GM21723 (cell line): Measurements from ENCODE around the gene CACTIN.
"Not testable (repeated sequence)": the region's sequence is repeated elsewhere in the genome, so short reads cannot be mapped to it uniquely, and the experiment has no call there.

ENCODE experiments used
- ATAC-seq: cut with Tn5 transposase; IDR thresholded peaks from one replicate; pipeline ENCODE4 v1.9.1; 2021; ENCODE audit warnings: mild to moderate bottlenecking, moderate library complexity; ENCODE audit not compliant: unreplicated experiment

CACTIN gene

GRCh38 chr19:3632739-3633558 lies 6.4 kb upstream of the CACTIN start:
- ATAC-seq = no peak

- ATAC-seq = no peak
These were observed 5.5 kb upstream of the CACTIN start for GRCh38 chr19:3632098-3632497.

DNA sequence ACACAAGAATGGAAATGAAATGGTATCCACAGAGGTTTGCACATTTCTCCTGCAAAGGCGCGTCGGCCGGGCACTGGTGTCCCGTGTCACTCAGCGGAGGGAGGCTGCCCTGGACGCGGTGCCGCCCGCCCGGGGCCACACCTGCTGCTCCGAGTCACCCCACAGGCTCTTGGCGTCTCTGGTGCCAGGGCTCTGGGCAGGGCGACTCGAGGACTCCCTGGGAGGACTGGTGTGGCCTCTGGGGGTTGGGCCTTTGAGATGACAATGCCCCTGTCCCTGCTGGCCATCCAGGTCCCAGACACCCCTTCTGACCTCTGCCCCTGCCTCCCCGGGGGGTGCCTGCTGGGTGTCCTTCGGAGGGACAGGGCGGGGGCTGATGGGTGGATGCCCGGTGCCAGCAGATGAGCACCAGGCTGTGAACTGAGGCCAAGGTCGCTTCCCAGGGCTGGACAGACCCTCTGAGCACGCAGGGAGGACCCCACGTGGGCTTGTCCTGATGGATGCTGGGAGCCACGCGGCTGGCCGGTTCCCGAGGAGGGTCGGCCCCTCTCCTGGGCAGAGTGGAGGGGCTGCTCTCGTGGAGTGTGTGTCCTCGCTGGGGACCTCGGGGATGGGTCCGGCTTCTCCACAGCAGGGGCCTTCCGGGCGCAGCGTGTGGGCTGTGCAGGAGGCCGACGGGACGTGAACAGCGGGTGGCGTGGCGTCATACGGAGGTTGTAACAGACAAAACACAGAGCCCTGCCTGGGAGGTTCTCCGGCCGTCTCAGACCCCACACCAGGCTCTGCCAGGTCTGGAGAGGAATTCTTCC lies 4.7 kb upstream of the CACTIN start:
- no peak for ATAC-seq

GRCh38 chr19:3628766-3629165 lies 2.2 kb upstream of the CACTIN start:
- not testable (repeated sequence) for ATAC-seq

- no peak for ATAC-seq
These were observed 747 bp upstream of the CACTIN start for GRCh38 chr19:3627351-3627723.

- no peak for ATAC-seq
These were observed 556 bp downstream of the CACTIN start for GRCh38 chr19:3625996-3626472.

DNA sequence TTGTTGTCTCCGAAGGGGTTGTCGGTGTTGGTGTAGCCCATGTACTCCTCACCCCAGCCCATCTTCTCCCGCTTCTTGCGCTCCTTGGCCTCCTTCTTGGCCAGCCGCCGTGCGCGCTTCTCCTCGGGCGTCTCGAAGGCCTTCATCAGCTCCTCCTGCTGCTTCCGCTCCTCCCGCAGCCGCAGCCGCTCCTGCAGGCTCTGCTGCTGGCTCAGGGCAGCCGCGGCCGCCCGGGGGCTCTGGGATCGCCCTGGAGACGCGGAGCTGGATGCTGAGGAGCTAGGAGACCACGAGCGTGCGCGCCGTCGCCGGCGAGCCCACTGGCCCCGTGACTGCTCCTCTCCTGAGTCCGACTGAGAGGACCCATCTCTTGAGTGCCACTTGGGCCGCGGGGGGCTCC lies 2.9 kb downstream of the CACTIN start:
- no peak for ATAC-seq

DNA sequence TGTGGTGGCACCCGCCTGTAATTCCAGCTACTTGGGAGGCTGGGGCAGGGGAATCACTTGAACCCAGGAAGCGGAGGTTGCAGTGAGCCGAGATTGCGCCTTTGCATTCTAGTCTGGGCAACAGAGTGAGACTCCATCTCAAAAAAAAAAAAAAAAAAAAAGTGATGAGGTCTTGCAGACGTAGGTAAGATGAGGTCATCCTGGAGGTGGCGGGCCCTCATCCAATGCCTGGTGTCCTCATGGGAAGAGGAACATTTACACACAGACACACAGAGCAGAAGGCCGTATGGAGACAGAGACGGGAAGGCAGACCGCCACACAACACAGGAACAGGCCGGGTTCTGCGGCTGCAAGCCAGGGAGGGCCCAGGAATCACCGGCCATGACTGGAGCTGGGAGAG lies 4.4 kb downstream of the CACTIN start:
- ATAC-seq = no peak

- ATAC-seq = no peak
These were observed 4.9 kb downstream of the CACTIN start for GRCh38 chr19:3621689-3622088.

- no peak for ATAC-seq
These were observed 5.6 kb downstream of the CACTIN start for GRCh38 chr19:3620817-3621547.

GRCh38 chr19:3620145-3620816 lies 6.3 kb downstream of the CACTIN start:
- ATAC-seq = no peak

DNA sequence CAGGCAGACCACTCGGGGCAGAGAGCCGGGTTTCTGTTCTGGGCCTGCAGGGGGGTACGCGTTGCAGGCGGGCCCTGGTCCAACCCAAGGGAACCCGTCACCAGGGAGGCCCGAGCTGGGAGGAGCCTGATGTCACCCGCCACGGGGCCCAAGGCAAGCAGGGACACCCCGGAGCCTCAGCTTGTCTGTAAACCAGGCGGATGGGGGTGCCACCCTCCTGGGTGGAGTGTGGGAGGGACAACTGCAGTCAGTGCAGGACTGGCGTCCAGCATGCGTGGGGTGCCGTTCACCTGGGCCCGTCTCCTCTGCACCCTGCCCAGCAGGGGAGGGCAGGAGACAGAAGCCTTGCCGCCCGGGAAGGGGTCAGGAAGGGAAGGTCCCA lies 7.0 kb downstream of the CACTIN start:
- no peak for ATAC-seq

- no peak for ATAC-seq
These were observed 7.6 kb downstream of the CACTIN start for GRCh38 chr19:3618811-3619630.

GRCh38 chr19:3618144-3618810 lies 8.3 kb downstream of the CACTIN start:
- ATAC-seq = no peak

DNA sequence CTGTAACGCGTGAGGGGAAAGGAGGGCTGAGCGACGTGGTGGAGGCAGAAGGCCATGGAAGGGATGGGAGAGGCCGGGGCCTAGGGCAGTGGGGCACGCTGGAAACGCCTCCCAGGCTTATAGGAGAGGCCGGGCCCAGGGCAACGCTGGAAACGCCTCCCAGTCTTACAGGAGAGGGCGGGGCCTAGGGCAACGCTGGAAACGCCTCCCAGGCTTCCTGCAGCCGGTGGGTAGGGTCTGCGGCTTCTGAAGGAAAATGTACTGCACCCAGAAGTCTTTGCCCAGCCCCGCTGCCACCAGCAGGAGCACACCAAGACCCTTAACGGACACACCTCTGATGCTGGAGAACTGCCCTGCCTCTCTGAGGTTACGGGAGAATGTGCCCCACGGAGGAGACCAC lies 9.1 kb downstream of the CACTIN start:
- no peak for ATAC-seq

DNA sequence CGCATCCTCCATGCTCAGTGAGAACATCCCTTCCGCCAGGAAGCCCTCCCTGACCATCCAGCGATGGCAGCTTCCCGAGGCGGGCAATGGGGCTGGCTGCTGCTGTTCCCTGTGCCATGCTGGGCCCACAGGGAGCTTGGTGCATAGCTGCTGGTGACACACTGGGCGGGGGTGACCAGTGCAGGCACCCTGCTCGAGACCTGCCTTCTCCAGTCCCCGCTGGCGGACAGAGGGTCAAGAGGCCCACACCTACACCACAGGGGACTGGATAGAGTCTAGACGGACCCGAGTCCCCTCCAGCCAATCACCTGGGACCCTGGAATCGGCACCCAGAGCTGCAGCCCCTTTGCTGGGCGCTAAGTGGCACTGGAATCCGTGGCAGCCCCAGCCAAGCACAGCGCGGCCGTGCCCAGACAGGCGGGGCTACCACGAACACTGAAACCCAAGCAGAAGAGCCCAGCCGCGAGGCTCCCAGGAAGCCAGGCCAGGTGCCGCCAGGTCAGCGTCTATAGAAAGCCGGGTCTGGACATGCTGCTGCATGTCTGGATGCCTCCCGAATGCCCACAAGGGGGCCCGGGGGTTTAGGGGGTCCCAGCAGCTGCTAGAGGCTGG lies 11.0 kb downstream of the CACTIN start:
- no peak for ATAC-seq

- no peak for ATAC-seq
These were observed 11.6 kb downstream of the CACTIN start for GRCh38 chr19:3614858-3615505.

DNA sequence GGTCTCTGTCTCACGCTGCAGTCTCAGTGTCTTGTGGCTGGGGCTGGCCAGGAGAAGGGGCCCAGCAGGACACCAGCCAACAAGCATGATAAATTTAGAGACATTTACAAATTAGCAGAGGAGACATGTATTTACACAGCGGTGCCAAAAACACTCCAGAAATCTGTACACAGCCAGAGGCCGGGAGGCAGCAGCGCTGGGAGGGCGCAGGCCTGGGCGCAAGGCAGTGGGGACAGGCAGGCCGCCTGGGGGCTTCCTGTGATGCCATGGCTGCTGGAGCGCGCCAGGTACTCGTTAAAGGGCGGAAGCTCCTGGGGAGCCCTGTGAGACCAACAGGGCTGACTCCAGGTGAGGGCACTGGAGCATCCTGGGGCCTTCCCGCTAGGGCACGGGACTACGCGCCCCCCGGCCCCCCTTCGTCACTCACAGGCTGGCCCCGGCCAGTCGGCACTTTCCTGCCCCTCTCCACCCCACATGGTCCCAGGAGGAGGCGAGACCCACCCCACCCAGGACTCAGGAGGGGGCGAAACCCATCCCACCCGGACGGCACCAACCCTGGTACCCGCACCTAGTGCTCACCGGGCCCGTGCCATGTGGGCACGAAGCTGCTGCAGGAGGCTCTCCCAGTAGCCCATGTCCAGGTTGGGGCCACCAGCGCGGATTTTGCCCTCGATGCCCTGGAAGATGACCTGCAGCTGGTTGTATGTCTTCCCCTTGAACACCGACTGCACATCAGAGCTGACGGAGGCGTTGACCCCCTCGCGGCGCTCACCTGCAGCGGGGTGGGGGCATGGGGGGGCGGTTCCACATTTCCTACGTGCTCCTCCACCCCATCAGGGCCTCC lies 12.6 kb downstream of the CACTIN start:
- no peak for ATAC-seq
